Measurements from ENCODE around the gene NPR2. TPM values are rescaled to one million over a fixed set of nuclear protein-coding genes. Genes with fewer than 3 reads are reported as not detected.

The NPR2 gene
- total and polyA plus RNA-seq, 2 of the 13 experiments (the other 11 are each of a cell fraction or from before 2014, with no cell fraction given), result 7.4 to 9.4 TPM

DNA sequence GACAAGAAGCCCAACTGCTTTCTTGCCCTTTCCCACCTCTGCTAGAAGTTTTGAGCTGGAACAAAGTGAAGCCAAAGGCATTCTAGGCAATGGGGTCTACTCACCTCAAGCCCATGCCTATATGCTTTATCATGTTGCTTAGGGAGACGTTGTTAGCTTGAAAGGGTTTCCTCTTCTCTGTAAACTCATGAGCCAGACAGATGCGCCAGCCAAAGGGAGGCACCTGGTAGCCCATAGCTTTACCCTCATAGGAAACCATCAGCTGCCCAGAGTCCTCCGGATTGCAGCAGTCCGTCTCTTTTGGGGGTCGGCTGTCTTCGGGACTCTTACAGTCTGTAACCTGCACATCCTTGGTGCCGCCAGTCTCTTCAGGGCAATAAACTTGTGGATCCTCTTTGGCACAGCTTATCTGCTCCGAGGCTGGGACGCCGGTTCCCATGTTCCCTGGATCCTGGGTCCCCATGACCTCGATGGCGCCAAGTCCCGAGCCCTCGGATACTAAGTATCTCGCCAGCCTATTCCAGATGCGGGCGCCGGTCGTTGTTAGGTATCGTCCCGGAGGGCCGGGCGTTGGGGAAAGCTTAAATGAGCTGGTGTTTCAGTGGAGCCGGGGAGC, 43.0 kb upstream of the NPR2 start (continued):
- TF ChIP-seq ISX (CRISPR knock-in tag; conservative IDR thresholded peaks at IDR 0.05), result peak; percentile 66; the same call in 1 of the 2 replicates
- TF ChIP-seq ZNF619 (CRISPR knock-in tag; IDR thresholded peaks at IDR 0.05), result 0 out of 2 replicates have a peak, but pooled peaks have one; percentile 30
- TF ChIP-seq ZBTB1 (CRISPR knock-in tag; IDR thresholded peaks at IDR 0.05; ENCODE audit: borderline replicate concordance), result no peak
- 0 out of 2 replicates have a peak, but pooled peaks have one; percentile 40 for TF ChIP-seq KLF12 (CRISPR knock-in tag; IDR thresholded peaks at IDR 0.05; ENCODE audit: borderline replicate concordance)
- 0 out of 2 replicates have a peak, but pooled peaks have one; percentile 57 for TF ChIP-seq BRCA1 (CRISPR knock-in tag; IDR thresholded peaks at IDR 0.05)
- TF ChIP-seq, protein P1, sequence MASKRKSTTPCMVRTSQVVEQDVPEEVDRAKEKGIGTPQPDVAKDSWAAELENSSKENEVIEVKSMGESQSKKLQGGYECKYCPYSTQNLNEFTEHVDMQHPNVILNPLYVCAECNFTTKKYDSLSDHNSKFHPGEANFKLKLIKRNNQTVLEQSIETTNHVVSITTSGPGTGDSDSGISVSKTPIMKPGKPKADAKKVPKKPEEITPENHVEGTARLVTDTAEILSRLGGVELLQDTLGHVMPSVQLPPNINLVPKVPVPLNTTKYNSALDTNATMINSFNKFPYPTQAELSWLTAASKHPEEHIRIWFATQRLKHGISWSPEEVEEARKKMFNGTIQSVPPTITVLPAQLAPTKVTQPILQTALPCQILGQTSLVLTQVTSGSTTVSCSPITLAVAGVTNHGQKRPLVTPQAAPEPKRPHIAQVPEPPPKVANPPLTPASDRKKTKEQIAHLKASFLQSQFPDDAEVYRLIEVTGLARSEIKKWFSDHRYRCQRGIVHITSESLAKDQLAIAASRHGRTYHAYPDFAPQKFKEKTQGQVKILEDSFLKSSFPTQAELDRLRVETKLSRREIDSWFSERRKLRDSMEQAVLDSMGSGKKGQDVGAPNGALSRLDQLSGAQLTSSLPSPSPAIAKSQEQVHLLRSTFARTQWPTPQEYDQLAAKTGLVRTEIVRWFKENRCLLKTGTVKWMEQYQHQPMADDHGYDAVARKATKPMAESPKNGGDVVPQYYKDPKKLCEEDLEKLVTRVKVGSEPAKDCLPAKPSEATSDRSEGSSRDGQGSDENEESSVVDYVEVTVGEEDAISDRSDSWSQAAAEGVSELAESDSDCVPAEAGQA (IDR thresholded peaks at IDR 0.05; ENCODE audit: low read depth), result no peak
- TF ChIP-seq, protein P1 (CRISPR knock-in tag; IDR thresholded peaks at IDR 0.05; ENCODE audit: borderline replicate concordance), result 0 out of 2 replicates have a peak, but pooled peaks have one; percentile 28
- TF ChIP-seq NFE2L1 (CRISPR knock-in tag; IDR thresholded peaks at IDR 0.05; ENCODE audit: borderline replicate concordance), result peak; percentile 39; the same call in 1 of the 2 replicates
- TF ChIP-seq, protein P2, sequence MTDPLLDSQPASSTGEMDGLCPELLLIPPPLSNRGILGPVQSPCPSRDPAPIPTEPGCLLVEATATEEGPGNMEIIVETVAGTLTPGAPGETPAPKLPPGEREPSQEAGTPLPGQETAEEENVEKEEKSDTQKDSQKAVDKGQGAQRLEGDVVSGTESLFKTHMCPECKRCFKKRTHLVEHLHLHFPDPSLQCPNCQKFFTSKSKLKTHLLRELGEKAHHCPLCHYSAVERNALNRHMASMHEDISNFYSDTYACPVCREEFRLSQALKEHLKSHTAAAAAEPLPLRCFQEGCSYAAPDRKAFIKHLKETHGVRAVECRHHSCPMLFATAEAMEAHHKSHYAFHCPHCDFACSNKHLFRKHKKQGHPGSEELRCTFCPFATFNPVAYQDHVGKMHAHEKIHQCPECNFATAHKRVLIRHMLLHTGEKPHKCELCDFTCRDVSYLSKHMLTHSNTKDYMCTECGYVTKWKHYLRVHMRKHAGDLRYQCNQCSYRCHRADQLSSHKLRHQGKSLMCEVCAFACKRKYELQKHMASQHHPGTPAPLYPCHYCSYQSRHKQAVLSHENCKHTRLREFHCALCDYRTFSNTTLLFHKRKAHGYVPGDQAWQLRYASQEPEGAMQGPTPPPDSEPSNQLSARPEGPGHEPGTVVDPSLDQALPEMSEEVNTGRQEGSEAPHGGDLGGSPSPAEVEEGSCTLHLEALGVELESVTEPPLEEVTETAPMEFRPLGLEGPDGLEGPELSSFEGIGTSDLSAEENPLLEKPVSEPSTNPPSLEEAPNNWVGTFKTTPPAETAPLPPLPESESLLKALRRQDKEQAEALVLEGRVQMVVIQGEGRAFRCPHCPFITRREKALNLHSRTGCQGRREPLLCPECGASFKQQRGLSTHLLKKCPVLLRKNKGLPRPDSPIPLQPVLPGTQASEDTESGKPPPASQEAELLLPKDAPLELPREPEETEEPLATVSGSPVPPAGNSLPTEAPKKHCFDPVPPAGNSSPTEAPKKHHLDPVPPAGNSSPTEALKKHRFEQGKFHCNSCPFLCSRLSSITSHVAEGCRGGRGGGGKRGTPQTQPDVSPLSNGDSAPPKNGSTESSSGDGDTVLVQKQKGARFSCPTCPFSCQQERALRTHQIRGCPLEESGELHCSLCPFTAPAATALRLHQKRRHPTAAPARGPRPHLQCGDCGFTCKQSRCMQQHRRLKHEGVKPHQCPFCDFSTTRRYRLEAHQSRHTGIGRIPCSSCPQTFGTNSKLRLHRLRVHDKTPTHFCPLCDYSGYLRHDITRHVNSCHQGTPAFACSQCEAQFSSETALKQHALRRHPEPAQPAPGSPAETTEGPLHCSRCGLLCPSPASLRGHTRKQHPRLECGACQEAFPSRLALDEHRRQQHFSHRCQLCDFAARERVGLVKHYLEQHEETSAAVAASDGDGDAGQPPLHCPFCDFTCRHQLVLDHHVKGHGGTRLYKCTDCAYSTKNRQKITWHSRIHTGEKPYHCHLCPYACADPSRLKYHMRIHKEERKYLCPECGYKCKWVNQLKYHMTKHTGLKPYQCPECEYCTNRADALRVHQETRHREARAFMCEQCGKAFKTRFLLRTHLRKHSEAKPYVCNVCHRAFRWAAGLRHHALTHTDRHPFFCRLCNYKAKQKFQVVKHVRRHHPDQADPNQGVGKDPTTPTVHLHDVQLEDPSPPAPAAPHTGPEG (CRISPR knock-in tag; IDR thresholded peaks at IDR 0.05), result peak; percentile 47; the same call in 1 of the 2 replicates
- 0 out of 2 replicates have a peak, but pooled peaks have one; percentile 43 for TF ChIP-seq MTF1 (CRISPR knock-in tag; IDR thresholded peaks at IDR 0.05)
- TF ChIP-seq POLR2A (IDR thresholded peaks at IDR 0.05; ENCODE audit: insufficient read depth in 1 of 2, low read depth in 2 of 2, low read length in 2 of 2), result no peak
- TF ChIP-seq AGO2 (optimal IDR thresholded peaks at IDR 0.05; ENCODE audit: low read depth, low read length), result peak; percentile 20
- TF ChIP-seq, protein P3, sequence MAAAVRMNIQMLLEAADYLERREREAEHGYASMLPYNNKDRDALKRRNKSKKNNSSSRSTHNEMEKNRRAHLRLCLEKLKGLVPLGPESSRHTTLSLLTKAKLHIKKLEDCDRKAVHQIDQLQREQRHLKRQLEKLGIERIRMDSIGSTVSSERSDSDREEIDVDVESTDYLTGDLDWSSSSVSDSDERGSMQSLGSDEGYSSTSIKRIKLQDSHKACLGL (CRISPR knock-in tag; IDR thresholded peaks at IDR 0.05), result 0 out of 2 replicates have a peak, but pooled peaks have one; percentile 19
- TF ChIP-seq, protein P4, sequence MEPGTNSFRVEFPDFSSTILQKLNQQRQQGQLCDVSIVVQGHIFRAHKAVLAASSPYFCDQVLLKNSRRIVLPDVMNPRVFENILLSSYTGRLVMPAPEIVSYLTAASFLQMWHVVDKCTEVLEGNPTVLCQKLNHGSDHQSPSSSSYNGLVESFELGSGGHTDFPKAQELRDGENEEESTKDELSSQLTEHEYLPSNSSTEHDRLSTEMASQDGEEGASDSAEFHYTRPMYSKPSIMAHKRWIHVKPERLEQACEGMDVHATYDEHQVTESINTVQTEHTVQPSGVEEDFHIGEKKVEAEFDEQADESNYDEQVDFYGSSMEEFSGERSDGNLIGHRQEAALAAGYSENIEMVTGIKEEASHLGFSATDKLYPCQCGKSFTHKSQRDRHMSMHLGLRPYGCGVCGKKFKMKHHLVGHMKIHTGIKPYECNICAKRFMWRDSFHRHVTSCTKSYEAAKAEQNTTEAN (CRISPR knock-in tag; conservative IDR thresholded peaks at IDR 0.05), result peak; percentile 59; the same call in 1 of the 2 replicates
- 0 out of 2 replicates have a peak, but pooled peaks have one; percentile 34 for TF ChIP-seq SALL2 (CRISPR knock-in tag; IDR thresholded peaks at IDR 0.05)
- no peak for TF ChIP-seq ZNF230 (CRISPR knock-in tag; IDR thresholded peaks at IDR 0.05)
